HG02885 (cell line): ENCODE results near the gene BCL2L2.
"Not testable (repeated sequence)": the region's sequence is repeated elsewhere in the genome, so short reads cannot be mapped to it uniquely, and the experiment has no call there.

Experiments
- ATAC-seq: cut with Tn5 transposase; IDR thresholded peaks from one replicate; pipeline ENCODE4 v1.9.1; 2021; ENCODE audit warnings: mild to moderate bottlenecking; ENCODE audit not compliant: unreplicated experiment, poor library complexity

Gene BCL2L2

GRCh38 chr14:23322568-23323517 is 16.2 kb downstream of the BCL2L2 start:
- ATAC-seq: no peak

- ATAC-seq: no peak
Observed at GRCh38 chr14:23323838-23324454, 17.3 kb downstream of the BCL2L2 start.

- ATAC-seq: no peak
Observed at GRCh38 chr14:23324455-23324846, 17.8 kb downstream of the BCL2L2 start.

GRCh38 chr14:23324993-23325392 is 18.4 kb downstream of the BCL2L2 start:
- no peak for ATAC-seq

- ATAC-seq: not testable (repeated sequence)
Observed at GRCh38 chr14:23325746-23326145, 19.1 kb downstream of the BCL2L2 start.

- no peak for ATAC-seq
Observed at GRCh38 chr14:23326491-23327332, 20.1 kb downstream of the BCL2L2 start.

GRCh38 chr14:23327947-23328744 is 21.5 kb downstream of the BCL2L2 start:
- peak; percentile 50 for ATAC-seq

- ATAC-seq: no peak
Observed at GRCh38 chr14:23335623-23336022, 29.0 kb downstream of the BCL2L2 start.

GRCh38 chr14:23339506-23340268 is 33.1 kb downstream of the BCL2L2 start:
- ATAC-seq: no peak

- no peak for ATAC-seq
Observed at GRCh38 chr14:23344481-23344880, 37.8 kb downstream of the BCL2L2 start.

- ATAC-seq: no peak
Observed at GRCh38 chr14:23345987-23346692, 39.5 kb downstream of the BCL2L2 start.

GRCh38 chr14:23346693-23347405 is 40.2 kb downstream of the BCL2L2 start:
- no peak for ATAC-seq

- no peak for ATAC-seq
Observed at GRCh38 chr14:23347406-23348296, 41.0 kb downstream of the BCL2L2 start.

- no peak for ATAC-seq
Observed at GRCh38 chr14:23348297-23348655, 41.6 kb downstream of the BCL2L2 start.

GRCh38 chr14:23349156-23349845 is 42.7 kb downstream of the BCL2L2 start:
- ATAC-seq: no peak

GRCh38 chr14:23351681-23352505 is 45.3 kb downstream of the BCL2L2 start:
- no peak for ATAC-seq
